Thoracic aorta (tissue), 2 donors: ENCODE data around the gene USP32. TPM values are rescaled to one million over a fixed set of nuclear protein-coding genes. Genes with fewer than 3 reads are reported as not detected.

Source experiments
- ATAC-seq: fragments of 150-250 bp; one replicate; pipeline ENCODE4 v1.8.0; 2017; ENCODE audit warnings: low read depth; ENCODE audit not compliant: insufficient number of reproducible peaks, low FRiP score
- DNase-seq: peaks from one replicate; pipeline ENCODE4 v3.0.0-alpha.2; 2020; ENCODE audit warnings: low spot score
- H3K27ac ChIP-seq, 2 donors: fragments of 200-600 bp; sonication (generic); 1 replicate in 1 of 2; 2 replicates in 1 of 2; pipeline ENCODE4 v1.5.1; 2016; ENCODE audit warnings: mild to moderate bottlenecking in 2 of 2, moderate library complexity in 2 of 2
- H3K27me3 ChIP-seq: fragments of 200-600 bp; sonication (generic); replicated peaks from 2 replicates; pipeline ENCODE4 v1.6.0; 2016; ENCODE audit warnings: mild to moderate bottlenecking; ENCODE audit not compliant: insufficient read depth
- H3K36me3 ChIP-seq: fragments of 200-600 bp; sonication (generic); one replicate; pipeline ENCODE4 v1.5.1; 2016
- H3K4me1 ChIP-seq, 2 donors: fragments of 200-600 bp; sonication (generic); 1 replicate in 1 of 2; 2 replicates in 1 of 2; pipeline versions ENCODE4 v1.5.1 to v1.6.0; 2016; ENCODE audit warnings: low read depth in 2 of 2, mild to moderate bottlenecking in 1 of 2; ENCODE audit not compliant: control insufficient read depth in 1 of 2
- H3K4me3 ChIP-seq: fragments of 200-600 bp; sonication (generic); 2 replicates; pipeline ENCODE4 v1.5.1; 2016; ENCODE audit warnings: mild to moderate bottlenecking
- H3K9me3 ChIP-seq: fragments of 200-600 bp; sonication (generic); 2 replicates; pipeline ENCODE4 v1.5.1; 2016
- CTCF ChIP-seq: fragments of 200-600 bp; sonication (generic); IDR thresholded peaks from one replicate; pipeline ENCODE4 v1.5.1; 2019; ENCODE audit warnings: antibody characterized with exemption
- total RNA-seq, 2 donors: library from RNA; depleted of rRNA; stranded (reverse); fragments of >200 nt; gene quantifications; one replicate each; pipeline versions ENCODE4 v1.1.0 to v1.2.3, GENCODE V29; 2016

Gene USP32
- total RNA-seq, 2 donors from 2014 or later, result 24.8 to 58.4 TPM

GRCh38 chr17:60168654-60169053 is 223.3 kb downstream of the USP32 start:
- ATAC-seq, result no peak
- no peak for DNase-seq
- Histone ChIP-seq H3K9me3 (no peaks in the 10 kb centered on the region), H3K4me3 (no peak overlapping the region), H3K36me3 (no peaks in the 10 kb centered on the region), H3K27ac (no peak overlapping the region), H3K27me3 (no peaks in the 10 kb centered on the region), H3K4me1 (no peaks in the 10 kb centered on the region)
- TF ChIP-seq CTCF, result no peak

GRCh38 chr17:60167065-60167741 is 224.7 kb downstream of the USP32 start:
- no peak for ATAC-seq
- DNase-seq, result no peak
- Histone ChIP-seq H3K4me3 (no peak overlapping the region), H3K27me3 (no peaks in the 10 kb centered on the region), H3K4me1 (no peaks in the 10 kb centered on the region), H3K36me3 (no peaks in the 10 kb centered on the region), H3K9me3 (no peaks in the 10 kb centered on the region), H3K27ac (no peak overlapping the region)
- TF ChIP-seq CTCF, result no peak

GRCh38 chr17:60165971-60166370 is 226.0 kb downstream of the USP32 start:
- ATAC-seq (no peak), DNase-seq (no peak)
- no peak for TF ChIP-seq CTCF
- Histone ChIP-seq H3K4me1 (no peaks in the 10 kb centered on the region), H3K27ac (no peak overlapping the region), H3K9me3 (no peaks in the 10 kb centered on the region), H3K27me3 (no peaks in the 10 kb centered on the region), H3K36me3 (no peaks in the 10 kb centered on the region), H3K4me3 (no peak overlapping the region)

GRCh38 chr17:60165223-60165622 is 226.7 kb downstream of the USP32 start:
- DNase-seq, result no peak
- H3K27me3 ChIP-seq, result no peaks in the 10 kb centered on the region
- no peaks in the 10 kb centered on the region for H3K36me3 ChIP-seq
- no peak for ATAC-seq
- H3K27ac ChIP-seq, result no peak overlapping the region
- no peak overlapping the region for H3K4me3 ChIP-seq
- H3K4me1 ChIP-seq, result no peaks in the 10 kb centered on the region
- H3K9me3 ChIP-seq, result no peaks in the 10 kb centered on the region
- TF ChIP-seq CTCF, result no peak

GRCh38 chr17:60164697-60165096 is 227.2 kb downstream of the USP32 start:
- Histone ChIP-seq H3K4me1 (no peaks in the 10 kb centered on the region), H3K27ac (no peak overlapping the region), H3K27me3 (no peaks in the 10 kb centered on the region), H3K9me3 (no peaks in the 10 kb centered on the region), H3K4me3 (no peak overlapping the region), H3K36me3 (no peaks in the 10 kb centered on the region)
- no peak for TF ChIP-seq CTCF
- DNase-seq (no peak), ATAC-seq (no peak)
